K562 (cell line): ENCODE data around the gene ABHD14A. TPM values are rescaled to one million over a fixed set of nuclear protein-coding genes. Genes with fewer than 3 reads are reported as not detected.

ENCODE experiments used
- PML ChIP-seq: IDR thresholded peaks from 2 replicates; pipeline ENCODE4 v1.6.1; 2012; ENCODE audit warnings: low read length, inconsistent platforms
- TCF7L2 ChIP-seq: fragments of 150-350 bp; IDR thresholded peaks from 2 replicates; pipeline ENCODE4 v1.6.1; 2016; ENCODE audit warnings: low read depth, mild to moderate bottlenecking, low read length, moderate library complexity
- THAP12 ChIP-seq: fragments of 250-450 bp; sonication (Bioruptor Pico); IDR thresholded peaks from 2 replicates; pipeline ENCODE4 v1.9.0; 2021; ENCODE audit warnings: mild to moderate bottlenecking, inconsistent platforms
- ZNF764 ChIP-seq: fragments of 250-450 bp; sonication (Bioruptor Pico); IDR thresholded peaks from 2 replicates; pipeline ENCODE4 v1.4.0; 2020; ENCODE audit warnings: low read depth, mild to moderate bottlenecking, moderate library complexity
- polyA plus RNA-seq, 8 experiments: library from polyadenylated mRNA; depleted of rRNA in 4 of 8; stranded (reverse) in 5 of 8; unstranded in 3 of 8; fragments of >200 nt; fragmentation: Nextera tagmentation in 2 of 8; fragmentation: Illumina TruSeq in 1 of 8; extraction: Ambion mirVana in 2 of 8; extraction: Trizol in 1 of 8; gene quantifications; 2 replicates each; pipeline versions ENCODE4 v1.2.1 to v1.2.3, GENCODE V29; 2011 to 2014; ENCODE audit warnings: inconsistent platforms in 1 of 8, missing spikeins in 1 of 8
- total RNA-seq, 7 experiments: library from RNA; depleted of rRNA in 6 of 7; stranded (reverse); fragments of >200 nt in 6 of 7; fragmentation: Illumina TruSeq in 2 of 7; extraction: Trizol in 2 of 7; gene quantifications; 2 replicates each; pipeline versions ENCODE4 v1.2.1 to v1.2.3, GENCODE V29; 2011 to 2021; ENCODE audit warnings: low replicate concordance in 1 of 7
- TF ChIP-seq, protein P1 (sequence below), 2 experiments: fragments of 450-650 bp; formaldehyde crosslinking in 1 of 2; IDR thresholded peaks; 2 replicates each; pipeline versions ENCODE4 v1.4.0 to v1.6.1; 2014 to 2020; ENCODE audit warnings: mild to moderate bottlenecking in 2 of 2, borderline replicate concordance in 1 of 2, low read depth in 1 of 2

ABHD14A gene
- total and polyA plus RNA-seq, 9 of the 15 experiments (the other 6 are each of a cell fraction or from before 2014, with no cell fraction given) = 0.90 to 10.5 (median 8.3) TPM

GRCh38 chr3:51947215-51947900 is 27.5 kb upstream of the ABHD14A start (continued):
- TF ChIP-seq, protein P1, sequence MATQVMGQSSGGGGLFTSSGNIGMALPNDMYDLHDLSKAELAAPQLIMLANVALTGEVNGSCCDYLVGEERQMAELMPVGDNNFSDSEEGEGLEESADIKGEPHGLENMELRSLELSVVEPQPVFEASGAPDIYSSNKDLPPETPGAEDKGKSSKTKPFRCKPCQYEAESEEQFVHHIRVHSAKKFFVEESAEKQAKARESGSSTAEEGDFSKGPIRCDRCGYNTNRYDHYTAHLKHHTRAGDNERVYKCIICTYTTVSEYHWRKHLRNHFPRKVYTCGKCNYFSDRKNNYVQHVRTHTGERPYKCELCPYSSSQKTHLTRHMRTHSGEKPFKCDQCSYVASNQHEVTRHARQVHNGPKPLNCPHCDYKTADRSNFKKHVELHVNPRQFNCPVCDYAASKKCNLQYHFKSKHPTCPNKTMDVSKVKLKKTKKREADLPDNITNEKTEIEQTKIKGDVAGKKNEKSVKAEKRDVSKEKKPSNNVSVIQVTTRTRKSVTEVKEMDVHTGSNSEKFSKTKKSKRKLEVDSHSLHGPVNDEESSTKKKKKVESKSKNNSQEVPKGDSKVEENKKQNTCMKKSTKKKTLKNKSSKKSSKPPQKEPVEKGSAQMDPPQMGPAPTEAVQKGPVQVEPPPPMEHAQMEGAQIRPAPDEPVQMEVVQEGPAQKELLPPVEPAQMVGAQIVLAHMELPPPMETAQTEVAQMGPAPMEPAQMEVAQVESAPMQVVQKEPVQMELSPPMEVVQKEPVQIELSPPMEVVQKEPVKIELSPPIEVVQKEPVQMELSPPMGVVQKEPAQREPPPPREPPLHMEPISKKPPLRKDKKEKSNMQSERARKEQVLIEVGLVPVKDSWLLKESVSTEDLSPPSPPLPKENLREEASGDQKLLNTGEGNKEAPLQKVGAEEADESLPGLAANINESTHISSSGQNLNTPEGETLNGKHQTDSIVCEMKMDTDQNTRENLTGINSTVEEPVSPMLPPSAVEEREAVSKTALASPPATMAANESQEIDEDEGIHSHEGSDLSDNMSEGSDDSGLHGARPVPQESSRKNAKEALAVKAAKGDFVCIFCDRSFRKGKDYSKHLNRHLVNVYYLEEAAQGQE (IDR thresholded peaks at IDR 0.05; ENCODE audit: borderline replicate concordance) = no peak
- TF ChIP-seq, protein P1 (CRISPR knock-in tag; IDR thresholded peaks at IDR 0.05; ENCODE audit: low read depth) = no peak
- no peak for TF ChIP-seq TCF7L2
- no peak for TF ChIP-seq PML
- TF ChIP-seq THAP12 = no peak
- TF ChIP-seq ZNF764 (CRISPR knock-in tag) = no peak
